Activated CD8-positive, alpha-beta memory T cell treated with anti-CD3 and anti-CD28 coated beads, Interleukin-2, amount 50 U/mL, for 24 hours (primary cell): ENCODE data around the gene PRR36.
A peak's percentile ranks its signal among the peaks of the same experiment; 100 is the strongest.

Experiments used
- DNase-seq: peaks from one replicate; pipeline ENCODE4 v3.0.0-alpha.2; 2020; ENCODE audit errors: extremely low read depth

The PRR36 gene

GRCh38 chr19:7913652-7914051 lies 39.5 kb upstream of the PRR36 start:
- DNase-seq = no peak

GRCh38 chr19:7912697-7913564 lies 38.7 kb upstream of the PRR36 start:
- no peak for DNase-seq

- no peak for DNase-seq
These were observed 38.0 kb upstream of the PRR36 start for GRCh38 chr19:7912144-7912696.

GRCh38 chr19:7911508-7912143 lies 37.4 kb upstream of the PRR36 start:
- DNase-seq = no peak

GRCh38 chr19:7910321-7911161 lies 36.4 kb upstream of the PRR36 start:
- no peak for DNase-seq

GRCh38 chr19:7909471-7910067 lies 35.4 kb upstream of the PRR36 start:
- DNase-seq = no peak

- no peak for DNase-seq
These were observed 34.7 kb upstream of the PRR36 start for GRCh38 chr19:7908742-7909461.

GRCh38 chr19:7908078-7908699 lies 34.0 kb upstream of the PRR36 start:
- DNase-seq = no peak

- DNase-seq = no peak
These were observed 33.4 kb upstream of the PRR36 start for GRCh38 chr19:7907544-7907943.

GRCh38 chr19:7907122-7907521 lies 32.9 kb upstream of the PRR36 start:
- DNase-seq = no peak

- DNase-seq = no peak
These were observed 31.7 kb upstream of the PRR36 start for GRCh38 chr19:7905859-7906258.

GRCh38 chr19:7905268-7905667 lies 31.1 kb upstream of the PRR36 start:
- no peak for DNase-seq

- no peak for DNase-seq
These were observed 30.2 kb upstream of the PRR36 start for GRCh38 chr19:7904074-7905020.

- DNase-seq = peak; percentile 100
These were observed 29.3 kb upstream of the PRR36 start, which contains the start of gene MAP2K7 for GRCh38 chr19:7903244-7904073. Gene MAP2K7 (plus strand): TSS chr19:7903877. CDS start chr19:7903945, 68 bp downstream.

GRCh38 chr19:7902796-7903243 lies 28.6 kb upstream of the PRR36 start:
- no peak for DNase-seq

- no peak for DNase-seq
These were observed 27.1 kb upstream of the PRR36 start for GRCh38 chr19:7901337-7901736.

- DNase-seq = no peak
These were observed 26.7 kb upstream of the PRR36 start for GRCh38 chr19:7900931-7901330.

- no peak for DNase-seq
These were observed 26.2 kb upstream of the PRR36 start for GRCh38 chr19:7900401-7900870.
